Mucosa of rectum (tissue), 2 donors: ENCODE measurements around the gene FN3KRP.

Experiments used
- H3K27ac ChIP-seq, 2 donors: one replicate each; pipeline ENCODE4 v1.7.0; 2013; ENCODE audit warnings: inconsistent platforms in 2 of 2, low read depth in 2 of 2, low read length in 2 of 2
- H3K27me3 ChIP-seq, 2 donors: one replicate each; pipeline ENCODE4 v1.7.0; 2013; ENCODE audit warnings: low read length in 2 of 2; ENCODE audit not compliant: control insufficient read depth in 2 of 2, insufficient read depth in 2 of 2
- H3K36me3 ChIP-seq, 2 donors: one replicate each; pipeline ENCODE4 v1.7.0; 2013; ENCODE audit warnings: low read length in 2 of 2; ENCODE audit not compliant: control insufficient read depth in 2 of 2, insufficient read depth in 2 of 2
- H3K4me1 ChIP-seq, 2 donors: one replicate each; pipeline ENCODE4 v1.7.0; 2013; ENCODE audit warnings: low read length in 2 of 2, mild to moderate bottlenecking in 1 of 2; ENCODE audit not compliant: control insufficient read depth in 2 of 2, insufficient read depth in 2 of 2
- H3K4me3 ChIP-seq, 2 donors: one replicate each; pipeline ENCODE4 v1.7.0; 2013; ENCODE audit warnings: low read length in 2 of 2
- H3K9ac ChIP-seq, 2 donors: one replicate each; pipeline ENCODE4 v1.7.0; 2013; ENCODE audit warnings: low read length in 2 of 2, low read depth in 1 of 2, mild to moderate bottlenecking in 1 of 2
- H3K9me3 ChIP-seq, 2 donors: one replicate each; pipeline ENCODE4 v1.7.0; 2013; ENCODE audit warnings: low read length in 2 of 2; ENCODE audit not compliant: control insufficient read depth in 2 of 2
- donor health status: healthy.
- donor health status: Normal muscosa, but diverticular disease.

FN3KRP gene

DNA sequence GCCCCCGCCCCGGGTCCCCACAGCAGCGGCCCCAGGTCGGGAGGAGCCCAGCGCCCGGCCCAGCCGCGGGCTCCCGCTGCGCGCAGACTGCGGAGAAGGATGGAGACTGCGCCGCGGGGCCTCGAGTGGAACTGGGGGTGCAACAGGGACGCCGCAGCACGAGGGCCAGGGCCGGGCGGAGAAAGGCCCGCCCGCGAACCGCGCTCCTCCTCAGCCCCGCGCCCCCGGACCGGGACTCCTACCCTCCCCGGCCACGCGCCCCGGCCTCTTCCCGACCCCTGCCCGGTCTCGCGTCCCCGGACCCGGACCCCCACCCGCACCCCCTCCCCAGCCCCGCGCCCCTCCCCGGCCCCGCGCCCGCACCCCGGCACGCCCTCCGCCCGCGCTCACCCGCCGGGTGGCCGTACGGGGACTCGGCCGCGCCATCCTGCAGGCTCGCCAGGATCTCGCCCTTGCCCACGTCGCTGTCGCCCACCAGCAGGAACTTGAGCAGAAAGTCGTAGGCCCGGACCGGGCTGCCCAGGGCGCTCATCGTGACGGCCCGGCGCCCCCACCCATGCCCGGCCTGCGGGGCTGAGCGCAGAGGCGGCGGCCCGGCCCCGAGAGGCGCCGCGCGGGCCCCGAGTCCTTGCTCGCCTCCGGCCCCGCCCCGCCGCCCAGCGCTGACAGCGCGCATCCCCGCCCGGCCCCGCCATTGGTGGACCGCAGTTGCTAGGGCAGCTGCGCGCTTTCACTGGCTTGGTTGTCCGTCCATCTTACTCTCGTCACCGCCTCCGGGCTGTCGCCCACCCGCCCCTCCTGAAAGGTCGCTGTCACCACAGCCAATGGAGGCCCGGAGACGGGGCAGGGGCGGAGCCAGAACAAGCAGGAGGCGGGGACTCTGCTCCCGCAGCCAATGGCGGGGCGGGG, 18.2 kb upstream of the FN3KRP start, which contains the start of gene RAB40B:
RAB40B (minus strand) TSS at position 634 of the 909 bp plus-strand sequence; CDS start at position 532, 102 bp downstream.
- peaks cover 32 to 39% of the 10 kb centered on the region in 2 donors for H3K4me1 ChIP-seq
- peak within 1 kb of the TSS; percentile 60 to 71 for H3K9ac ChIP-seq
- H3K4me3 ChIP-seq: peak within 1 kb of the TSS; percentile 81 to 85
- no peaks in the 10 kb centered on the region for H3K9me3 ChIP-seq
- H3K36me3 ChIP-seq: no peaks in the 10 kb centered on the region
- no peaks in the 10 kb centered on the region for H3K27me3 ChIP-seq
- peak within 1 kb of the TSS; percentile 71 to 76 for H3K27ac ChIP-seq

GRCh38 chr17:82698974-82699442, 17.5 kb upstream of the FN3KRP start:
- Histone ChIP-seq H3K27ac (peak overlapping the region; percentile 71 to 76), H3K9me3 (no peaks in the 10 kb centered on the region), H3K9ac (peak overlapping the region; percentile 60 to 67), H3K4me3 (peak overlapping the region; percentile 81 to 85), H3K36me3 (no peaks in the 10 kb centered on the region), H3K4me1 (peaks cover 35 to 44% of the 10 kb centered on the region in 2 donors), H3K27me3 (no peaks in the 10 kb centered on the region)

GRCh38 chr17:82699551-82699950, 17.0 kb upstream of the FN3KRP start:
- Histone ChIP-seq H3K27me3 (no peaks in the 10 kb centered on the region), H3K36me3 (no peaks in the 10 kb centered on the region), H3K4me1 (peaks cover 39 to 50% of the 10 kb centered on the region in 2 donors), H3K27ac (no peak overlapping the region), H3K9ac (no peak overlapping the region), H3K4me3 (peak overlapping the region; percentile 81 to 85), H3K9me3 (no peaks in the 10 kb centered on the region)

DNA sequence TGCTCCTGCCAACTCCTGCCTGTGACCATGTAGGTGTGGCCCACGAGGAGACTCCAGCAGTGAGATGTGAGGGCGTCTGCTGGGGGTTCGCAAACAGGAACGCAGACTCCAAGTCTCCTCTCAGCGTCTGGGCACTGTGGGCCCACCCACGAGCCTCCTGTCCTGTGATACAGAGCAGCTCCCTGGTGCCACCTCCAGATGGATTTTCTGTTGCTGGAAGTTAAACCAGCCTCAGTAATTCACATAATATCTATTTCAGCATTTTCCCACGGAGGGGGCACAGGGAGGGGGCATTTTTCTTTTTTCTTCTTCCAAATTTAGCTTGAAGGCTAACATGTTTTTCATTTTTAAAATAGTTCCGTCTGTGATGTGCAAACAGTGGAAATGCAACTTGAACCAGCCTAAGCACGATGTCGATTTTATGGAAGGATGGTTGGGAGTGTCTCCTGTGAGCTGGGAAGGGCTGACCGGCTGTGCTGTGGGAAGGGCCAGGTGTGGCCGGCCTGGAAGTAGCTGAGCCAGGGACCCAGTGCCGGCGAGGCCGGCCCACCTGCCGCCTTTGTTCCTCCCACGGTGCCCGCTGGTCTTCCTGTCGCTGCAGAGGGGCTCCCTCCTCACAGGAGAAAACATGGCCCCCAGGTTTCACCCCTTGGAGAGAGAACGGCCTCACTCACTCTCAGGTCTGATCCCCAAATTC, 14.1 kb upstream of the FN3KRP start:
- Histone ChIP-seq H3K9me3 (no peaks in the 10 kb centered on the region), H3K27ac (peak overlapping the region; percentile 96 to 97), H3K4me3 (peak overlapping the region; percentile 50 to 56), H3K27me3 (no peaks in the 10 kb centered on the region), H3K4me1 (peaks cover 39 to 52% of the 10 kb centered on the region in 2 donors), H3K36me3 (no peaks in the 10 kb centered on the region), H3K9ac (peak overlapping the region; percentile 63 to 68)

DNA sequence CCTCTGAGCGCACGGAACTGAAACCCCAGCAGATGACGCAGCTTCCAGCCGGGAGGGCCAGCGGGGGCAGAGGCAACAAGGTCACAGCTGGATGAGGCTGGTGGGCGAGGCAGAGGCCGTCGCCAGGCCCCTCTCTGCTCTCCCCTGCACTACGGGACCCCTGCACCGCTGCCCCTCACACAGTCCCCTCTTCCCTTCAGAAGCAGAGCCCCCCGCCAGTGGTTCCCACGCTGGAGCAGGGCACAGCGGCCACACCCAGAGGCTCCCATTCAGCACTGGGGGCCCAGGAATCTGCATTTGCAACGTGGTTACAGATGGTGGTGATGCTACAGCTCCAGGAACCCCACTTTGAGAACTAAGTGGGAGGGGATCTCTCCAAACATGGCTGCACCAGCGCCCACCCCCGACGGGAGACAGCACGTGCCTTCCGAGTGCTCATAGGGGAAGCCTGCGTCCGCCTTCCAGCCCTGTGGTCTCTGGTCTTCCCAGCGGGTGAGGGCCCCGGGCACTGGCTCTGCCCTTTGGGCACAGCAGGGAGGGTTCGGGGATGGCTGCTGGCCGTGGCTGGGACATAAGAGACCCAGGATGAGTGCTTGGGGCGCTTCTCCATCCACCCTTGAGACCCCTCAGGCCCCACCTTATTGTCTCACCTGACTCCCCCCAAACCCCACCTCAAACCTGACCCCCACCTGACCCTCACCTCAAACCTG, 13.3 kb upstream of the FN3KRP start:
- Histone ChIP-seq H3K27me3 (no peaks in the 10 kb centered on the region), H3K36me3 (no peaks in the 10 kb centered on the region), H3K9me3 (no peaks in the 10 kb centered on the region), H3K4me1 (peaks cover 35 to 51% of the 10 kb centered on the region in 2 donors), H3K27ac (peak overlapping the region; percentile 96 to 97), H3K9ac (peak overlapping the region; percentile 63 to 68), H3K4me3 (peak overlapping the region; percentile 50 to 56)

- Histone ChIP-seq H3K4me3 (peak overlapping the region; percentile 51 to 61), H3K4me1 (peaks cover 33 to 49% of the 10 kb centered on the region in 2 donors), H3K9me3 (no peaks in the 10 kb centered on the region), H3K9ac (peak overlapping the region; percentile 52 to 76), H3K27ac (peak overlapping the region; percentile 96 to 97), H3K27me3 (no peaks in the 10 kb centered on the region), H3K36me3 (no peaks in the 10 kb centered on the region)
These were observed 12.3 kb upstream of the FN3KRP start for GRCh38 chr17:82703935-82704865.

GRCh38 chr17:82704886-82705285, 11.6 kb upstream of the FN3KRP start:
- Histone ChIP-seq H3K36me3 (no peaks in the 10 kb centered on the region), H3K9me3 (no peaks in the 10 kb centered on the region), H3K27me3 (no peaks in the 10 kb centered on the region), H3K4me3 (peak overlapping the region; percentile 51 to 61), H3K9ac (peak overlapping the region; percentile 52 to 64), H3K27ac (peak overlapping the region; percentile 96 to 97), H3K4me1 (peaks cover 28 to 47% of the 10 kb centered on the region in 2 donors)

DNA sequence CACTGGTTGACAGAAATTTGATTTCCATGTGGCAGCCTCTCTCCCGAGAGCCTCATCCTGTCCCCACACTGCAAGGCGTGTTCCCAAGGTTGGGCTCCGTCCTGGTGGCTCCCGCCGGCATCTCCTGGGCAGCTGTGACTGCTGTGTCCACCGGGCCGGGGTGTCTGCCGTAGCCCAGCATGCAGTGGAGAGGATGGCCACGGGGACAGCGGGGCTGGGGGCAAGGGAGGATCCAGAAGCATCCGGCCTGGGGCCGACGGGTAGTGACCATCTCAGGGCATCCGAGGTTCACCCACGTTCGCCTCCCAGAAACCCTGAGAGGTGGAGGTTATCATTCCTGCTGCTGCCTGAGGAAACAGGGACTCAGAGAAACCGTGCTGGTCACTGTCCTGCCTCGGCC, 10.8 kb upstream of the FN3KRP start:
- Histone ChIP-seq H3K27ac (no peak overlapping the region), H3K9ac (no peak overlapping the region), H3K4me1 (peaks cover 28 to 50% of the 10 kb centered on the region in 2 donors), H3K36me3 (no peaks in the 10 kb centered on the region), H3K27me3 (no peaks in the 10 kb centered on the region), H3K9me3 (no peaks in the 10 kb centered on the region), H3K4me3 (no peak overlapping the region)
